ENCODE results near the gene ABCA10.

The ABCA10 gene

DNA sequence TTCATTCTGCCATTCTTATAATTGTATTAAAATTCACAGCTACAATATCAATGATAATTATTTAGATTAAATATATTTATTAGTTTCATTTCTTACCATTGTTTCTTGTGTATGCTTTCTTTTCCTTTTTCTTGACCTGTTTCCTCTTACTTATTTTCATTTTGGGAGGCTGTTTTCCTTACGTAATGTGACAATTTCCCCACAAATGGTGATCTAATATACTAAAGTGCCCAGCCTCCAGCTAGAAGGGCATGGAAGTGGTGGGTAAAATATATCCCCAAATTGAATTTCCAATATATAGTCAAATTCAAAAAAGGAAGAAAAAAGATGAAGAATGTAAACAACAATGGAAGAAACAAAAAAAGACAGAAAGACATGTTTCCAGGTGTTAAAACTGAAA is 85.5 kb downstream of the ABCA10 start:
- ChIA-PET POLR2A (no interaction called here), CTCF (no interaction called here)
- H3K9me3 ChIP-seq (ENCODE audit: control insufficient read depth, insufficient read depth, low read depth, low read length): no peaks in the 10 kb centered on the region
- no peaks in the 10 kb centered on the region for H3K4me1 ChIP-seq (ENCODE audit: control insufficient read depth, insufficient read depth, low read length)
- TF ChIP-seq ZNF362 (tag by site-specific recombination; IDR thresholded peaks at IDR 0.05): no peak
- TF ChIP-seq ZNF610 (tag by site-specific recombination; IDR thresholded peaks at IDR 0.05; ENCODE audit: borderline replicate concordance): no peak
- TF ChIP-seq KLF9 (tag by site-specific recombination; IDR thresholded peaks at IDR 0.05; ENCODE audit: low read depth): no peak
- TF ChIP-seq ZNF24 (tag by site-specific recombination; IDR thresholded peaks at IDR 0.05): no peak
- TF ChIP-seq ZNF366 (tag by site-specific recombination; conservative IDR thresholded peaks at IDR 0.05): no peak
- no peak for TF ChIP-seq ZEB2 (tag by site-specific recombination; IDR thresholded peaks at IDR 0.05)
- no peak for TF ChIP-seq SCRT2 (tag by site-specific recombination; IDR thresholded peaks at IDR 0.05)
- TF ChIP-seq ZNF513 (tag by site-specific recombination; IDR thresholded peaks at IDR 0.05): no peak
- no peak for TF ChIP-seq HOXD13 (CRISPR knock-in tag; IDR thresholded peaks at IDR 0.05; ENCODE audit: borderline replicate concordance)
- TF ChIP-seq ZNF776 (tag by site-specific recombination; IDR thresholded peaks at IDR 0.05; ENCODE audit: borderline replicate concordance): no peak
- no peak overlapping the region for H3K4me3 ChIP-seq (ENCODE audit: low read depth, low read length)
- no peak overlapping the region for H3K27ac ChIP-seq (ENCODE audit: extremely low read depth, low read depth, low read length)
- no peaks in the 10 kb centered on the region for H3K36me3 ChIP-seq (ENCODE audit: control insufficient read depth in 2 of 2, insufficient read depth in 1 of 2, low read length in 2 of 2)

GRCh38 chr17:69142175-69142802 is 86.3 kb downstream of the ABCA10 start:
- no peak overlapping the region for H3K4me3 ChIP-seq (ENCODE audit: low read depth, low read length)
- no peak overlapping the region for H3K27ac ChIP-seq (ENCODE audit: extremely low read depth, low read depth, low read length)
- ChIA-PET POLR2A (no interaction called here), CTCF (interaction anchor here (0.6 to 1.0 kb wide), 2 partner anchors 11 to 49 kb away, joined by 4 read pairs; no protein-coding TSS in a partner anchor)
- no peak for TF ChIP-seq MEIS1 (CRISPR knock-in tag; IDR thresholded peaks at IDR 0.05; ENCODE audit: borderline replicate concordance)
- no peak for TF ChIP-seq ZNF114 (tag by site-specific recombination; IDR thresholded peaks at IDR 0.05)
- TF ChIP-seq ZNF585B (tag by site-specific recombination; IDR thresholded peaks at IDR 0.05): no peak
- TF ChIP-seq, protein P1, sequence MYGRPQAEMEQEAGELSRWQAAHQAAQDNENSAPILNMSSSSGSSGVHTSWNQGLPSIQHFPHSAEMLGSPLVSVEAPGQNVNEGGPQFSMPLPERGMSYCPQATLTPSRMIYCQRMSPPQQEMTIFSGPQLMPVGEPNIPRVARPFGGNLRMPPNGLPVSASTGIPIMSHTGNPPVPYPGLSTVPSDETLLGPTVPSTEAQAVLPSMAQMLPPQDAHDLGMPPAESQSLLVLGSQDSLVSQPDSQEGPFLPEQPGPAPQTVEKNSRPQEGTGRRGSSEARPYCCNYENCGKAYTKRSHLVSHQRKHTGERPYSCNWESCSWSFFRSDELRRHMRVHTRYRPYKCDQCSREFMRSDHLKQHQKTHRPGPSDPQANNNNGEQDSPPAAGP (tag by site-specific recombination; IDR thresholded peaks at IDR 0.05): no peak
- no peak for TF ChIP-seq ZNF404 (tag by site-specific recombination; IDR thresholded peaks at IDR 0.05)
- no peak for TF ChIP-seq YY2 (tag by site-specific recombination; IDR thresholded peaks at IDR 0.05)
- TF ChIP-seq ZNF529 (tag by site-specific recombination; IDR thresholded peaks at IDR 0.05; ENCODE audit: insufficient replicate concordance): no peak
- no peak for TF ChIP-seq ZNF175 (tag by site-specific recombination; IDR thresholded peaks at IDR 0.05)
- no peak for TF ChIP-seq ZNF266 (tag by site-specific recombination; IDR thresholded peaks at IDR 0.05; ENCODE audit: low read depth)
- no peak for TF ChIP-seq ZNF610 (tag by site-specific recombination; IDR thresholded peaks at IDR 0.05; ENCODE audit: borderline replicate concordance)
- TF ChIP-seq ZBTB21 (tag by site-specific recombination; IDR thresholded peaks at IDR 0.05): no peak
- TF ChIP-seq ZNF677 (tag by site-specific recombination; IDR thresholded peaks at IDR 0.05): no peak
- no peak for TF ChIP-seq ZXDB (tag by site-specific recombination; IDR thresholded peaks at IDR 0.05)
- TF ChIP-seq ZNF658 (tag by site-specific recombination; IDR thresholded peaks at IDR 0.05): no peak
- no peak for TF ChIP-seq ZNF19 (tag by site-specific recombination; IDR thresholded peaks at IDR 0.05; ENCODE audit: low read depth)
- TF ChIP-seq KLF7 (tag by site-specific recombination; IDR thresholded peaks at IDR 0.05; ENCODE audit: borderline replicate concordance): no peak
- TF ChIP-seq ZNF513 (tag by site-specific recombination; IDR thresholded peaks at IDR 0.05): no peak
- no peaks in the 10 kb centered on the region for H3K36me3 ChIP-seq (ENCODE audit: control insufficient read depth in 2 of 2, insufficient read depth in 1 of 2, low read length in 2 of 2)
- H3K9me3 ChIP-seq (ENCODE audit: control insufficient read depth, insufficient read depth, low read depth, low read length): no peaks in the 10 kb centered on the region
- no peaks in the 10 kb centered on the region for H3K4me1 ChIP-seq (ENCODE audit: control insufficient read depth, insufficient read depth, low read length)
